Mucosa of descending colon (tissue), 3 donors: ENCODE results near the gene MSH2. TPM values are rescaled to one million over a fixed set of nuclear protein-coding genes. Genes with fewer than 3 reads are reported as not detected.

ENCODE experiments used
- ATAC-seq: fragments of 200-7000 bp; cut with Tn5 transposase; one replicate; pipeline ENCODE4 v1.9.1; 2020; ENCODE audit warnings: mild to moderate bottlenecking, moderate library complexity
- DNase-seq, 3 donors: peaks; one replicate each; pipeline ENCODE4 v3.0.0-alpha.2; 2020
- H3K36me3 ChIP-seq: fragments of 200-600 bp; one replicate; pipeline ENCODE4 v1.8.0; 2021; ENCODE audit warnings: low read depth, mild to moderate bottlenecking
- H3K4me1 ChIP-seq: fragments of 200-600 bp; one replicate; pipeline ENCODE4 v1.8.0; 2021; ENCODE audit warnings: low read depth, mild to moderate bottlenecking
- H3K4me3 ChIP-seq: fragments of 200-600 bp; one replicate; pipeline ENCODE4 v1.8.0; 2021; ENCODE audit warnings: mild to moderate bottlenecking
- H3K9me3 ChIP-seq: fragments of 200-600 bp; one replicate; pipeline ENCODE4 v1.8.0; 2021; ENCODE audit warnings: mild to moderate bottlenecking
- CTCF ChIP-seq: fragments of 200-600 bp; IDR thresholded peaks from one replicate; pipeline ENCODE4 v1.8.0; 2022; ENCODE audit warnings: antibody characterized with exemption, mild to moderate bottlenecking
- intact Hi-C, 2 donors: fragments of 100-400 bp; cut with DNase I in 1 of 2; cut with micrococcal nuclease in 1 of 2; formaldehyde crosslinking; loops; one replicate each; pipeline versions ENCODE4 v1.11.0 to v1.11.1; 2022; cut with DNase I, micrococcal nuclease
- total RNA-seq, 3 donors: library from RNA; stranded (reverse); fragmentation: NEBNext Ultra II Directional in 2 of 3; extraction: Animal tissue kit (Norgen Biotek cat#: 25700) in 2 of 3; gene quantifications; one replicate each; pipeline versions ENCODE4 v1.2.1 to v1.2.4, GENCODE V29; 2021 to 2023
- donor health status: DM: no; HTN: no; CAD: no; lungs with moderate emphysema.
- donor health status: DM: no; HTN: no; CAD: no.
- donor health status: DM: no; HTN: yes; CAD: no.

The MSH2 gene
- total RNA-seq, 3 donors from 2014 or later, result 10.7 to 17.4 (median 12.8) TPM

GRCh38 chr2:47520302-47520630 is 117.3 kb downstream of the MSH2 start:
- TF ChIP-seq CTCF, result no peak
- H3K4me1 ChIP-seq, result peaks cover 11% of the 10 kb centered on the region
- H3K36me3 ChIP-seq, result no peaks in the 10 kb centered on the region
- ATAC-seq, result no peak
- H3K4me3 ChIP-seq, result no peak overlapping the region
- intact Hi-C loops, result no loop called here
- DNase-seq, result no peak
- H3K9me3 ChIP-seq, result no peaks in the 10 kb centered on the region

GRCh38 chr2:47520825-47521665 is 118.1 kb downstream of the MSH2 start:
- intact Hi-C loops, result no loop called here
- H3K4me1 ChIP-seq, result peaks cover 11% of the 10 kb centered on the region
- ATAC-seq, result peak; percentile 87
- DNase-seq, result peak; percentile 59 to 79 (median 65)
- H3K36me3 ChIP-seq, result no peaks in the 10 kb centered on the region
- H3K9me3 ChIP-seq, result no peaks in the 10 kb centered on the region
- H3K4me3 ChIP-seq, result no peak overlapping the region
- TF ChIP-seq CTCF, result no peak

DNA sequence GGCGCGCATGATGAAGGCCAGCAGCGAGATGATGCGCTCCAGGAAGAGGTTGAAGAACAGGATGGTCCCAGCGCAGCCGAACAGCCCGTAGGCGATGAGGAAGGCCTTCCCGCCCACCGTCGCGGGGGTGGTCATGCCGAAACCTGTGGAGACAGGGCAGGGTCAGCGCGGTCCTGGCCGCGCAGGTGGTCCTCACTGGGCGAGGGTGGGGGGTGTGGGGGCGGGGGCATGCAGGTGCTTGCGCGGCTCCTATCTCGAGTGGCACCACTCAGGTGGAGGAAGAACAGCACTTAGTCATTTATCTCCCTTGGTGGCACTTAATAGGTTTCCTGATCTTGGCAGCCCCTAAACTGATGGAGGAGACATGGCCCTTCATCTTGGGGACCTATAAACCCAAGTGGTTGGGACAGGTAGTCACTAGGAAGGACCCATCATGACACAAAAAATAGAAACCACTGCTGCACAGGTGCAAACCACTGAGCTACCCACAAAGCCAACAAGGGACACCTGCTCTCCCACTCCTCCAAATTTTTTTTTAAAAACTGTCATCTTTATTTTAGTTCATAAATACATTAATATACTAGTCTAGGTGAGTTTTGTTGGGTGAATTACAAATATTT is 118.8 kb downstream of the MSH2 start:
- no peak for TF ChIP-seq CTCF
- Histone ChIP-seq H3K9me3 (no peaks in the 10 kb centered on the region), H3K36me3 (no peaks in the 10 kb centered on the region), H3K4me3 (no peak overlapping the region), H3K4me1 (peaks cover 11% of the 10 kb centered on the region)
- DNase-seq (peak in 1 of 3 donors; percentile 53), ATAC-seq (no peak)
- intact Hi-C loops, result no loop called here

DNA sequence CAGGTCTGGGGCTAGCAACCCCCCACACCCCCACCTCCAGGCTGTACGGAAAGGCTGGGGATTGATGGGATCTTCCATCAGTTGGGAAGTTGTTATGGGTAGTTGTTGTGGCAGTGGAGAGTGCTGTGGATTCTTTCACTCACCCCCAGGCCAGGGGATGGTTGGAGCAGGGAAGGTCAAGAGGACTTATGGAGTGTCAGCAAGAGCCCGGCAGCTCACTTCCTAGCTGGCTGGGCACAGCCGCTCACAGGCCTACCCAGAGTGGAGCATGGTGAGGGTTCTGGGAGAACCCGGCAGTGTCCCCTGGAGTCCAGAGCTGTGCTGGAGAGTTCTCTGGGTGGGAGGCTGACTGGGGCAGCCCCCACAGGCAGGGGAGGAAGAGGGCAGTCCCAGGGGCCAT is 122.2 kb downstream of the MSH2 start:
- no peak for ATAC-seq
- Histone ChIP-seq H3K4me3 (no peak overlapping the region), H3K4me1 (peaks cover 11% of the 10 kb centered on the region), H3K9me3 (no peaks in the 10 kb centered on the region), H3K36me3 (no peaks in the 10 kb centered on the region)
- intact Hi-C loops, result no loop called here
- no peak for TF ChIP-seq CTCF
- no peak for DNase-seq

GRCh38 chr2:47528455-47528854 is 125.5 kb downstream of the MSH2 start:
- Histone ChIP-seq H3K36me3 (no peaks in the 10 kb centered on the region), H3K9me3 (no peaks in the 10 kb centered on the region), H3K4me3 (no peak overlapping the region), H3K4me1 (no peaks in the 10 kb centered on the region)
- no peak for DNase-seq
- intact Hi-C loops, result no loop called here
- TF ChIP-seq CTCF, result no peak
- no peak for ATAC-seq
